NCI-H2196 (cell line): ENCODE data around the gene ABHD15.

Experiments
- DNase-seq: peaks from one replicate; lab custom pipeline; 2025; ENCODE audit not compliant: unreplicated experiment; lab: John Stamatoyannopoulos, UW

ABHD15 gene

GRCh38 chr17:29595107-29595942 is 28.5 kb upstream of the ABHD15 start:
- DNase-seq, result no peak

DNA sequence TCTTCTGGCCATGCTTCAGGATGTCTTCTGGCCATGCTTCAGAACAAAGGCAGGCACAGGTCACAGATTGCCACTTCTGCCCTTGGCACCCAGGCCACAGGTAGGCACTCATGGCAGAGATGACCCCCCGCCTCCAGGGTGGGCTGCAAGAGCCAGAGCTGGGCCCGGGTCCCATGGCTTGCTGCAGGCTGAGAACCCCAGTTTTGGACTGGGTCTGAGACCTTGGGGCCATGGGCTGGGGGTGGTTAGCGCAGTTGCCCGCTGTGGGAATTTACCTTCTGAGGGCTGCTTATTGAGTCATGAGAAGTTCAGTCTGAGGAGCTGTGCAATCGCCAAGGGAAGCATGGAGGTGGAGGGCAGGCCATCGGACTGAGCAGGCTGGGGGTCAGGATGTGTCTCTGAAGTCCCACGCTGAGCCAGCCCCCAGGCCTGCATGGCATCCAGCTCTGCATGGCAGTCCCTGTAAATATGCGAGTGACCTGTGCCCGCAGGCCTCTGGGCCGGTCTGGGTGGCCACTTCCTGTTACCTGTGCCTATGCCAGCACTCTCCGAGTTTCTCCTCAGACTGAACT is 27.8 kb upstream of the ABHD15 start:
- no peak for DNase-seq

- DNase-seq, result no peak
Observed at GRCh38 chr17:29593591-29594518, 27.0 kb upstream of the ABHD15 start.

DNA sequence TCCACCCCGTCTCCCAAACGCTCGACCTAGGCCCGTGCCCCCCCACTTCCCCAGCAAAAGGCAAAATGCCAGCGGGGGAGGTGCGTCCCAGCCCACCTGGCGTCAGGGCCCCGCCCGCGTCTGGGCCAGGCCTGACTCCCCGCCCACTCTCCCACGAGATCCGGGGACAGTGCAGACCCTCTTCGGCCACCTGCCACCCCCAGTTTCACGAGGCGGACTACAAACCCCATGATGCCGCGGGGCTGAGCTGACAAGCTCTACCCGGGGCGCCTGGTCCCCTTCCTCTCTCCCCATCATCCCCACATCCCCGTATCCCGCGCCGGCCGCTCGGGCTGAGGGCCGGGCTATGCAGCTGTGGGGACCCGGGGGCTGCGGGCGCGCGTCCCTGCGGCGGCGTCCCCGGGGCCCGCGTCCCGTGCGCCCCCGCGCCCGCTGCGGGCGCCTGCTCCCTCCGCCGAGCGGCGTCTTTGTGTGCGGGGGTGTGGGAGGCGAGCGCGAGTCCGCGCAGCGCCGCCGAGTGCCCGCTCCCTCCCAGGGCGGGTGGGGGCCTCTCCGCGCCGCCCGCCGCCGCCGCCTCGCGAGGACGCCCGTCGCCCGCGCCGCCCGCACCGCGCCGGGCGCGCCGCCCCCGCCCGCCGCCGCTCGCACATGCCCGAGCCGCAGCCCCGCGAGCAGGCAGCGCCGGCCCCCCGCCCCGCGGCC is 26.2 kb upstream of the ABHD15 start, which contains the start of gene ANKRD13B:
ANKRD13B (plus strand) TSS at position 283 of the 702 bp plus-strand sequence. CDS start 490 bp downstream, outside the sequence.
- peak; percentile 57 for DNase-seq

GRCh38 chr17:29591737-29592608 is 25.1 kb upstream of the ABHD15 start:
- DNase-seq, result peak; percentile 77

- peak; percentile 57 for DNase-seq
Observed at GRCh38 chr17:29591146-29591736, 24.4 kb upstream of the ABHD15 start.

DNA sequence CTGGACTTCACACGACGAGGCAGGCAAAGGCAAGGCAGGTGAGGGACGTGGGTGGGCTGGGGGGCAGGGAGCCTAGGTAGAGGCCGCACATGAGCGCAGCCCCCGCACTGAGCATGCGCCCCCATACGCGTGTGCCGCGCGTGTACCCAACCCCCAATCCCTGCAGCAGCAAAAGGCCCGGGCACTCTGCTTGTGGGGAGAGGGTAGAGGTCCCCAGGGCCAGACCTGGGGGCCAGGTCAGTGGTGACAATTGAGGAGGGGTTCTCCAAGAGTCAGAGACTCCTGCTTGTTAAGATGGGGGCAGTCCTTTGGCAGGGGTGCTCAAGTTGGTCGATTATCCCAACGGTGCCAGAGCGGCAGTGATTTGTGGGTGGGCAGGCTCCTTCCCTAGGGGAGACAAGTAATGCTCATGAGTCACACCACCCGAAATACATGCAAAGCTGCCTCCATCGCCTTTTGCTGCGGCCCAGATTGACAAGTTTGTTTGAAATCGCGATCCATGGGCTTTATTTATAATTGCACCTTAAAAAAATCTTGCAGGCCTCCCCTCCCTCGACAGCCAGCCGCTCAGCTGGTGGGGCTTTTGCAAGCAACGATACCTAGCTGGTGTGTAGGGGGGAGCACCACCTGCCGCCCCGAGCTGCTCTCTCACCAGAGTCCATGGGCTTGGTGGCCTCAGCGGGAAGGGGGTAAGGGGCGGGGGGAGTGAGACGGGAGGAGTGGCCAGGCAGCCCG is 23.7 kb upstream of the ABHD15 start:
- DNase-seq, result no peak

GRCh38 chr17:29589524-29590410 is 22.9 kb upstream of the ABHD15 start, which contains the start of gene GIT1:
Gene GIT1, minus strand, starts transcription at chr17:29589648. Its CDS starts 270 bp downstream, at chr17:29589378.
- DNase-seq, result peak; percentile 73

GRCh38 chr17:29588562-29589411 is 21.9 kb upstream of the ABHD15 start:
- no peak for DNase-seq

GRCh38 chr17:29588017-29588561 is 21.3 kb upstream of the ABHD15 start:
- no peak for DNase-seq

DNA sequence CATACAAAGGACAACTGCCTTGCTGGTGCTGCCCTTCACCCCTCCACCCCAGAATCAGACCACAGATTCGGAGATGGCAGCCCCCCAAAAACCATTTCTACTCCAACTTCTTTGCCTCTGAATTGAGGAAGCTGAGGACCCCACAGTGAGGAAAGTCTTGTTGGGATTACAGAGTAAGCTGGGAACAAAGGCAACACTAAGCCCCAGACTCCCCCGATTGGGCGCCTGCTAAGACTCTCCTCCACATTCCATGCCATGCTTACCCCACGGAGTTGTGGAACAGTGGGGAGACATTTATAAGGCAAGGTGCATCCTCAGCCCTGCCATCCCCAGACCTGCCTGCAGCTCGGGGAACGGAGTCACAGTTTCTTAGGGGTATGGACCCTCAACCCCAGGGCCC is 20.8 kb upstream of the ABHD15 start:
- DNase-seq, result no peak

- DNase-seq, result no peak
Observed at GRCh38 chr17:29586676-29587469, 20.0 kb upstream of the ABHD15 start.

- no peak for DNase-seq
Observed at GRCh38 chr17:29585080-29585751, 18.4 kb upstream of the ABHD15 start.

DNA sequence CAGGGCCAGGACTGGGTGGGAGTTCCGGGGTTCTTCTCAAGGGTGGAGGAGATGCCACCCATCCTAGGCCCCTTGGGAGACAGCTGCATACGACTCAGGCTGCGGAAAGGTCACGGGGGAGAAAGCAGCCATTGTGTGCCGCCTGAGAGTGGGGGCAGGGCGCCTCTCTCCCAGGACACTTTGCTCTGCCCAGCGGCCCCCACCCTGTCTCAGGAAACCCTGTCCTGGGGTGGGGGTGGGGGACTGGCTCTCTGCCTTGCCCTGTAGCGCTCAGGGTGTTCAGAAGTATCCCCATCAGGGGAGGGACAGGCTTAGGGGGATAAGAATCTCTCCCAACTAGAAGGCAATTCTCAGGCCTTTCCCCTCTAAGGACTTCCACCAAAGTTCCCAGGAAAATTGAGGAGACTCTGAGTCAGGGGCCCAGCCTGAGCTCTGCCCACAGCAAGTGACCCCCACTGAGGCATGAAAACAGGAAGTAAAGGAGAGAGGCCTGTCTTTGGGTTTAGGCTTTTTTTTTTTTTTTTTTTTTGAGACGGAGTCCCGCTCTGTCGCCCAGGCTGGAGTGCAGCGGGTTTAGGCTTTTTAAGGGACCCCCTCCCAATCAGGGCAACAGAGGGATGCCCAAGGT is 17.7 kb upstream of the ABHD15 start:
- DNase-seq, result no peak
